NCI-H1092 treated with DMSO at 0.1 percent for 48 hours (cell line): ENCODE measurements around the gene RPL9.
"Not testable (repeated sequence)": the region's sequence is repeated elsewhere in the genome, so short reads cannot be mapped to it uniquely, and the experiment has no call there.

Source experiments
- DNase-seq: peaks from one replicate; lab custom pipeline; 2025; lab: John Stamatoyannopoulos, UW

The RPL9 gene

DNA sequence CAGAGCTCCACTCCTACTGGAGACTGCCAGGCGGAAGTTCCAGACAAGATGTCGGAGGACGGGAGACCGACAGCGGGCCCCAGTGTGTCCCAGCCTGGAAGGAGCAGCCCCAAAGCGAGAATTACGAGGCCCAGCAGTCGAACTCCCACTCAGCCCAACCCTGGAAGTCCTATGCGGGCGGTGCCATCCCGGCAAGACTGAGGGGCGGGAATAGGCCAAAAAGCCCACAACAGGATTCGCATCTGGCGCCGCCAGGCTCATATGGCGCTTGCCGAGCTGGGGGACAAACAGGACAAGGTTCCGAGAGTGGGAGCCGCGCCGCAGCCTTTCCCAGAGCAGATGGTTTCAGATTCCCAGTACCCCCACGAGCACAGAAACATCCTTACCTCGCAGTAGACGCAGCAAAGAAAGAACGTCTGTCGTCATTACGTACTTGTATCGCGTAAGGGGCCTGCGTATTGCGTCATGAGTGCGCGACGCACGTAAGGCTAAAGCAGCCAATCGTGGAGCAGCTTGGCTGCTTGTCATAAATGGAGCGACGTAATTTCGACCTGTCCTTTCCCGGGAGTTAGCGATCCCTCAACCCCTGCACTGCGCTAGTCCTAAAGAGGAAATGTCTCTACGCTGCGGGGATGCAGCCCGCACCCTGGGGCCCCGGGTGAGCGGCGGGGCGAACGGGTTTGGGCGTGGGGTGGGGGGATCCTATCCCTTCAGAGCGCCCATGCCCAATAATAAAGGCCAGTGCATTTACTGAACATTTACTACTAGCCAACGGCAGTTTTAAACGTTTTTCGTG is at the start of gene RPL9, which contains the start of gene LIAS:
Gene RPL9 (minus strand): TSS at position 418 of the 796 bp plus-strand sequence. CDS start 483 bp downstream, outside the sequence.
Gene LIAS (plus strand): TSS at position 552 of the 796 bp plus-strand sequence. CDS start 62 bp downstream, at position 614.
- peak; percentile 98 for DNase-seq

DNA sequence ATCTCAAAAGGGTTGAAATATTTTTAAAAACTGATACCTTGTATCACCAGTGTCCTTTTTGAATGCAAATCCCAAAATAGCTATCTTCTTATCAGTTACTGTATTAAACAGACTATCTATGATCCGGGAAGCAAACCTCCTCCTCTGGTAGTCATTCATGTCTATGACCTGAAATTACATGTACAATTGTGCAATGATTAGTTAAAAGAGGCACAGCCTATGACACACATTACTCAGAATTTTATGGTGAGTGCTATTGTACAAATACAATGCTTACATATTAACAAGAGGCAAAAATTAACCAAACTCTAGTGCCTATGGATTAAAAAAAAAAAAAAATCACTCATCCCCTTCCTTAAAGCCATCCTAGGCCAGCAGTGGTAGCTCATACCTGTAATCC is 46.9 kb upstream of the RPL9 start:
- DNase-seq = no peak

DNA sequence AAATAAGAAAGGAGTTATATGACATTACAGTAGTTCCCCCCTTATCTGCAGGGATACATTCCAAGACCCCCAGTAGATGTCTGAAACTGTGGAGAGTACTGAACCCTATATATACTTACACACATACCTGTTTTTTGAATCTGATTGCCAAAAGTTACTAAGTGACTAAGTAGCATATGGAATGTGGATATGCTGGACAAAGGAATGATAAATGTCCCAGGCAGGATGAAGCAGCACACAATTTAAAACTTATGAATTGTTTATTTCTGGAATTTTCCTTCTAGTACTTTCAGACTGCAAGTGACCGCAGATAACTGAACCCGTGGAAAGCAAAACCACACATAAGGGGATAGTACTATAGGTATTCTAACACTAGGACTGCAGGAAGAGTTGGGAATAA is 45.8 kb upstream of the RPL9 start:
- no peak for DNase-seq

DNA sequence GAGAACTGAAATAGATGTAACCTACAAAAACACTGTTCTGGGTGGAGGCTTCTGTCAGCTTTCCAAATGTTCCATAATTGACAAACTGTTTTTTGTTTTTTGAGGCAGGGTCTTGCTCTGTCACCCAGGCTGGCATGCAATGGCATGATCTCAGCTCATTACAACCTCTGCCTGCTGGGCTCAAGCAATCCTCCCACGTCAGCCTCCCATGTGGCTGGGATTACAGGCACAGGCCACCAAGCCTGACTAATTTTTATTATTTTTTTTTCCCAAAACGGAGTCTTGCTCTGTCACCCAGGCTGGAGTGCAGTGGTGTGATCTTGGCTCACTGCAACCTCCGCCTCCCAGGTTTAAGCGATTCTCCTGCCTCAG is 43.9 kb upstream of the RPL9 start:
- not testable (repeated sequence) for DNase-seq

DNA sequence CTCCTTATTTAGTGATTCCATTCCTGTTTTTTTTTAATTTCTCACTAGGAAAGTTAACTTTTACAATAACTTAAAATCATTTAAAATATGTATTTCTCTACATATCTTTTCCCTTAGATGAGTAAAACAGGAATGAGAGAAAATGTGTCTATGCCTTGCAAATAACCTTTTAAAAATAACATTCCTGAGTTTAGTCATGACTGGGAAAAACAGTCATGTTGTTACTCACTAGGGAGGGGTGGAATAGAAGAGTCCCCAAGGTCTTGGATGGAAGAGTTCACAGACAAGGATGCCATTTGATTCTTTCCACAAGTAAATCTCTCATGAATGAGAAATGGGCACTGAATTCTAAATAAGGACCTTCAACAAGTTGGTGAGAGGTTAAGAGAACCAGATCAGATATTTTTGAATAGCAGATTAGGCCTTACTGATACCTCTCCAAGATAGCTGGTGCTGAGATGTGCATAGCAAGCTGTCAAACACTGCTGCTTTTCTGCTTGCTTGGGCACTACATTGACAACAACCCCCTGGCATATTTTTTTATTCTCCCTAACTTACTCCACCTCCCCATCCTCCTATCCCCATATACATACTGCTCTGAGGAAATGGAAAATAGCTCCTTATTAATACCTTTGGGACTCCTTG is 43.4 kb upstream of the RPL9 start:
- no peak for DNase-seq

DNA sequence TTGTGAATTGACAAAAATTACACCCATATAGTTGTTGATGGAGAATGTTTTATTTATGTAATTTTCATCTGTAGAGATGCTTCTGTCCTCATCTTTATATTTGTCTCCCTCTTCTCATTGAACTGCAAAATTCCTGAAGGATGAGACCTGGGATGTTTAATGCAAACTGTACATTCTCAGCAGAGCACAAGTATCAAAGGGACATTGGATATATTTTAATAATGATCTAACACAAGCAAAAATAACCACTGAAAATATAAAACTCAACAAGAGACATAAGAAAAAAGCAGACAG is 40.0 kb upstream of the RPL9 start:
- no peak for DNase-seq

DNA sequence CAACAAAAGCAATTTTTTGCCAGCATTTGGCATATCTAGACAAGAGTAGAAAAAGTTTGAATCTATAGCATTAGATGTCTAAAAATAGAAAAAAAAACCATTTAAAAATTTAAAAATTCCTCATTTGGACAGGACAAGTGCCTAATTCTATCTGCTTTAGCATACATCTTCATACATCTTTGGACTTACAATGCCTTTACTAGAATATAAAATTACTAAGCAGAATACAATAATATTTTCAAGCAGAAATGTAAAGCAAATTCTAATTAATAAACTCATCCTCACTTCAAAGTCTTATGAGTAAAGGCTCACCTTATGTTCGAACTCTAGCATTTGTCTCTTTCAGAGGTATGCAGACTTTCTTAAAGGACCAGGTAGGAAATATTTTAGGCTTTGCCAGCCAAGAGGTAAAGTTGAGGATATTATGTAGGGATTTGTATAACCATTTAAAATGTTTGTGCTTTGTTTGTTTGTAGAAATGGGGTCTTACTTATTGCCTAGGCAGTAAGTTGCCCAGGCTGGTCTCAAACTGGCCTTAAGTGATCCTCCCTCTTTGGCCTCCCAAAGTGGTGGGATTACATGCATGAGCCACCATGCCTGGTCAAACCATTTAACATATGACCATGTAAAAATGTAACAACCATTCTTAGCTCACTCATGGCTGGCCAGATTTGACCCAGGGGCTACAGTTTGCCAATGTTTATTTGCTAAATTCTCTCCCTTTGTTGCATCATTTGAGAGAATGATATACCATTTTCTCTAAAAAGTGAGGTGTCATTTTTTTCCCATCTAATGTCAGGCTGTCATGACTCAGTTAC is 39.4 kb upstream of the RPL9 start:
- no peak for DNase-seq

DNA sequence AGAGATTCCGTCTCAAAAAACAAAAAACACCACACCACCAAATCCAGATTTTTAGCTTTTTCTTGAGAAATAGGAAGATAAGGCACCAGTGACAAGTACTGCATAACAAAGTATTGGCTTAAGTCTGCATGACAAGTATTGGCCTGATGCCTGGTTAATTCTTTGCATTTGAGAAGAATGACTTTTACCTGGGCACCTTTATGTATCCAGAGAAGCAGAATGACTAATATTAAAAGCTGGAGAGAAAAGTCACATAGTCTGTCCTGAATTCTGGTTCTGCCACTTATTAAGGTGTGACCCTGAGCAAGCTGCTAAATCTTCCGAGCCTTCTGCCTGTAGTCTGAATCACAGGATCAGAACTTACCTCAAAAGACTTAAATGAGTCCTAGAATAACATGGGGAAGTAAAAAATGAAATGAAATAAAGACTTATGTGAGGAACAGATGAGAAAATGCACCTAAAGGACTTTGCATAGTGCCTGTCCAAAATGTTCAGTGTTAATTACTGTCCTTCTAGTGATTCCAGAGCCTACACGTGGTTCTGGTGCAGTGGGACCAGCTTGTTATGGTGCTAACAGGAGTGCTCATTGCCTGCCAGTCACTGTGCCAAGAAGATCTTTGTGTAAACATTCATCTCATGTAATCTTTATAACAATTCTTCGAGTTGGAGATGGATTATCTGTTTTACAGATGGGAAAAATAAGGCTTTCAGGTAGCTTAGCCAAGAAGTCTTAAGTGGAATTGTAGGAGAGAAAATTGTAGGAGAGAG is 36.9 kb upstream of the RPL9 start:
- no peak for DNase-seq

DNA sequence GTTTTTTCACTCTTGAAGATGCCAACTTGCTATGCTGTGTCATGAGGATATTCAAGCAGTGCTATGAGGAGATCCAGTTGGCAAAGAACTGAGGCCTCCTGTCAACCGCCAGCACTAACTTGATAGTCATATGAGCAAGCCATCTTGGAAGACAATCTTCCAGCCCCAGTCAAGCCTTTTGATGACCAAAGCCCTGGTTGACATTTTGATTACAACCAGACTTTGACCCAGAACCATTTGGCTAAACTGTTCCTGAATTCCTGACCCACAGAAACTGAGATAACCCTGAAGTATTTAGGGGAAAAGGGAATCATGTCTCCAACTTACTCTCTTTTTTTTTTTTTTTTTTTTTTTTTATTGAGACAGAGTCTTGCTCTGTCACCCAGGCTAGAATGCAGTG is 35.6 kb upstream of the RPL9 start:
- no peak for DNase-seq

DNA sequence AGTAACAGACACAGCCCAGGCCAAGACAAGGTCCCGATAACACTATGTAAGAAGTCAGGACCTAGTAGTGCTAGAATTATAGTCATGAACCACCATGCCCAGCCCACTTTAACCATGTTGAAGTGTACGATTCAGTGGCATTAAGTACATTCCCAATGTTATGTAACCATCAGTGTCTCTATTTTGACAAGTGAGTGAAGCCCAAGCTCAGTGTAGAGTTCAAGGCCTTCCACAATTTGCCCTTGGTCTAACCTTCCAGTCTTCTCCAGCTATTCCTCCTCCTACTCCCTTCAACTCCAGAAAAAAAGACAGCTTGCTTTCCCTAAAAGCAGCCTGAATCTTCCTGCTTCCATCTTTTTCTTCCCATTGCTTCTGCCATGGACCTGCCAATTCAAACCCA is 31.6 kb upstream of the RPL9 start:
- no peak for DNase-seq

DNA sequence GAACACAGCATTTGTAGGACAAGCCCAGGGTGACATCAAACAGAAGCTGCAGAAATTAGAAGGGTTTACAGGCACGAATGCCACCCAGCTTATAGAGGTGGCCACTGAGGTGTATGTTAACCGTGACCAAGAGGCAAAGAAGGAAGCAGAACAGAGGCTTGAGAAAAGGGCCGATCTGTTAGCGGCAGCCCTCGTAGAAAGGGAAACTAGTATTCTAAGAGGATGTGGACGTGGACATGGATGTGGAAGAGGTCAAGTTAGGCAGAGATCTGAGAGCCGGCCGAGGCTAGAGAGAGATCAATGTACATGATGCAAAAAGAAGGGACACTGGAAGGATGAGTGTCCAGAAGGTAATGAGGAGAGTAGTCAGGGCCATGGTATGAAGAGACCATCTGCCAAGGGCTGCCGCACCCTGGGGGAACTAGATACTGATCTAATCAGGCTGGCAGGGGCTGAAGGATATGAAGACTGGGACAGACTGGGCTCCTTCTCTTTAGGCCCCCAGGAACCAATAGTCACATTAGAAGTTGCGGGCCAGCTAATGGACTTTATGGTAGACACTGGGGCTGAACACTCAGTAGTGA is 27.6 kb upstream of the RPL9 start:
- no peak for DNase-seq

DNA sequence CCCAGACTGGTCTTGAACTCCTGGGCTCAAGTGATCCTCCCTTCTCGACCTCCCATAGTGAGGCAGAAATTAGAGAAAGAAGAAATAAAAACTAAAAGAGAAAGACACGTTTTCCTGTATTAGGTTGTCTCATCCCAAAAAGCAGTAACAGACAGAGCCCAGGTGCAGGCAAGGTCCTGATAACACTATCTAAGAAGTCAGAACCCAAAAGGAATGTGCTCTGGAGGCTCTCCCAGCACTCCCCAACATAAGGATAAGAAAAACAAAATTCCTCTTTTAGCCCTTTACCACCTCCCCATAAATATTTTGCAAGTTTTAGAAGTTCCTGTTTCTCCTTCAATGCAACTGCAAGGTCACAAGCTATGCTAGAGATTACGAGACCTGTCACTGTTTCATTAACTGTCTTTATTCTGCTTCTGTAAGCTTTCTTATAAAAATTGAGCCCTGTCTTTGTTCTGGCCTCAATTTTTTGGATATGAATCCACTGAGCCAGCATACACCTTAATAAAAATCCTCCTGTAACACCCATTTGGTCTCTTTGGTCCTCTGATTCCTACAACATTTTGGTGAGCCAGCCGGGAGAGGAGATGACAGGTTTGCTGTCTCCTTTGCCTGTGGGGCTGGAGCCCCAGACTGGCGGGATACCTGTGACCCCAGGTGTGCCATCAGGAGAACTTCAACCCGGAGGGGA is 26.0 kb upstream of the RPL9 start:
- no peak for DNase-seq

DNA sequence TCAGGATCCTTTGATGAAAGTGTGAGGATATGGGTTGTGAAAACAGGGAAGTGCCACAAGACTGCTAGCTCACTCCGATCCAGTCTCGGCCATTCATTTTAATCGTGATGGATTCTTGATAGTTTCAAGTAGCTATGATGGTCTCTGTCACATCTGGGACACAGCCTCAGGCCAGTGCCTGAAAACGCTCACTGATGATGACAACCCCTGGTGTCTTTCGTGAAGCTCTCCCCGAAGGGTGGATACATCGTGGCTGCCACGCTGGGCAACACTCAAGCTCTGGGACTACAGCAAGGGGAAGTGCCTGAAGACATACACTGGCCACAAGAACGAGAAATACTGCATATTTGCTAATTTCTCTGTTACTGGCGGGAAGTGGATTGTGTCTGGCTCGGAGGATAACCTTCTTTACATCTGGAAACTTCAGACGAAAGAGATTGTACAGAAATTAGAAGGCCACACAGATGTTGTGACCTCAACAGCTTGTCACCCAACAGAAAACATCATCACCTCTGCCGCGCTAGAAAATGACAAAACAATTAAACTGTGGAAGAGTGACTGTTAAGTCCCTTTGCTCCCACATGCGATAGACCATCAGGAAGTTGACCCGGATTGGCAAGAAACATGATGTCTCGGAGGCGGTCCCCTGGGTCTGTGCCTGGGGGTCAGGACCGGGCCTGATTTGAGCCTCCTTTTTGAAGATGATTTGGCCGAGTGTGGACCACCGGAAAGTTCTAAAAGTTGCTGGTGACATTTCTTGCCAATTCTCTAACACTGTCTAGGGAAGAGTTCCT is 22.4 kb upstream of the RPL9 start:
- DNase-seq = no peak

DNA sequence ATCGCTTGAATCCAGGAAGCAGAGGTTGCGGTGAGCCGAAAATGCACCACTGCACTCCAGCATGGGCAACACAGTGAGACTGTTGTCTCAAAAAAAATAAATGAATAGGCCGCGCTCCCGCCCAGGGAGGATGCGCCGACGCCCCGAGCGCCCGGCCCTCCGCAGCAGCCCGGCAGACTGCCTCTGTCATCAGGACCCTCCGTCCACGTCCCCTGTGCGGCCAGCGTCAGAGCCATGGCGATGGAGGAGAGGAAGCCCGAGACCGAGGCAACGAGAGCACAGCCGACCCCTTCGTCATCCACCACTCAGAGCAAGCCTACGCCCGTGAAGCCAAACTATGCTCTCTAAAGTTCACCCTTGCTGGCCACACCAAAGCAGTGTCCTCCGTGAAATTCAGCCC is 21.5 kb upstream of the RPL9 start:
- no peak for DNase-seq

DNA sequence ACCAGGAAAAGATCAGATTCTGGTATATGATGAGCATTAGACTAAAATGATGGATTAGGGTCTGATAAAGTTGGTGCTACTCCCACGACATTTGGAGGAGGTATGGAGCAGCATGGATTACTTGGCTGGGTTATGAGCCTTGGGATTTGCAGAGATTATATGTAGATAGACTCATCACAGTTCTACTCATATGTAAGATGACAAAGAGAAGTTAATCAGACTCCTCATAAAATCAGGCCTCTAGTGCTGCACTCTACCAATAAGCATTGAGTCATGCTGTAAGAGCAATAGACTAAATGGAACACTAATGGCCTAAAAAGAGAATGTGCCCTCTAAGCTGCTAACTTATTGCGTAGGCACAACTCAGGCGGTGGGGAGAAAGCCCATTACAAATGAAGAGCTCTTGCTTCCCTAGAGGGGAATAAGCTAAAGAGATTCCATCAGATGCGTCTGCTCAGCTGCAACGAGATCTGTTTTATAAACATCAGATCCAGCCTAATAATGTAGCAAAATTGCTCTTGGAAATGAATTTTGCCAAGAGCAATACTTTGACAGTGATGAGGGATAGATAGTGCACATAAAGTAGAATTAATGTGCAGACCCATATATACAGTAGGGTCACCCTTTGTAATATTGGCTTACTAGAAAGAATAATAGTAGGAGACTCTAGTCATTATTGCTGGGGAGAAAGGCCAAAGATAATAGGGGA is 17.6 kb upstream of the RPL9 start:
- DNase-seq = no peak

DNA sequence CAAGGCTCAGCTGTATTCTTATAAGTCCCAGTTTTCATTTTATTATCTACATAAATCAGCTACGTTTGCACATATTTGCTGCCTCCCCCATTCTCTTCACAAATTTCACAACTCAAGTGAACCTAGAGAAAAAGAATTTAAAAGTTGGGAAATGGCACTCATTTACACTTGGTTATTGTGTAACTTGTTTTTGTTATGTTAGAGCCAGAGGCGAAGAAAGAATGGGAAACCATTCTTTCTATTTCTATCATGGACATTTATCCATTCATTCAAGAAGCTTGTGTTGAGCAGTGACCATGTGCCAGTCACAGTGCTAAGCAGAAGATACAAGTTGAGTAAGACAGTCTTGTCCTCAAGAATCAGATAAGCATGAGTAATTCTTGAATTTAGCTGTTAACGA is 13.7 kb upstream of the RPL9 start:
- no peak for DNase-seq

DNA sequence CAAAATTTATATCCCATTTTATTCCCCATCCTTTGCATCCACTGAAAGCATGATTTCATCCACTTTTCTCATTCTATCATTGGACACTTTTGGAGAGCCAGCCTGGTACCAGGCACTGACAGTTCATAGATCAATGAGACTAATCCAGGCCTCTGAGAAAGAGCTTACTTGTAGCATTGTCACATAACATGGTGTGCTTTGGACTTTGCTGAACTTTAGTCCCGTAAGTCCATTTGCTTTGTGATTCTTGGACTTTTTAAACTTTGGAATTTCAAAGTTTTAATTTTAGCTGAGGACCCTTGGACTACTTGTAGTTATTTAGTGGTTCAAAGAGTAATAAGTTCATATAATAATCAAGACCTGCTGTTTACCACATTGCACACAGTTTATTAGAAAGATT is 11.7 kb upstream of the RPL9 start:
- DNase-seq = no peak

DNA sequence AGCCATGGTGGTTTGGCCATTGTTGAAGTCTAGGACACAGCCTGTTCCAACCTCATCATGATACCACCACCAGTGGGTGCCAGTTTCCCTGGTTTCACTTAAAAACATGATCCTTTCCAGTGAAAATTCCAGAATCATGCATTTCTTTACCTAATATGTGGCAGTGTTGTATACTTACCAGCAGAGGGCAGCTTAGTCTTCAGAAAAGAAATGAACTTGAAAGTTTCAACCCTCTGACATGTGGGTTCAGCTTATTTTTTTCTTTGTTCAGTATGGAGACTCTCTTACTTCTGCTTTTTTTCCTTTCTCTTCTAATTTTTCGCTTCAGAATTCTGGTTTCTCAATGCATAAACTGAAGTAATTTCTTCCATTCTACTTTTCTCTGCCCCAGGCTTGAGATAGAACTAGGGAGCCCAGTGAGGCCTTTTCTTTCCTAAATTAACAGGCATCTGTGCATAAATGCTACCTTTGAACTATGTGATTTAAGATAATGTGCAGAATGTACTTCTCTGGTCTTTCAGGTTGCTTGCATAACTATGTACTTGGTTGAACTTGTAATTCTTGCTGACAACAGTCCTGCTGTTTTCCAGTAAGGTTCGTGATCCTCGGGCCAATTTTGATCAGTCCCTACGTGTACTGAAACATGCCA is 10.8 kb upstream of the RPL9 start:
- DNase-seq = peak; percentile 54

DNA sequence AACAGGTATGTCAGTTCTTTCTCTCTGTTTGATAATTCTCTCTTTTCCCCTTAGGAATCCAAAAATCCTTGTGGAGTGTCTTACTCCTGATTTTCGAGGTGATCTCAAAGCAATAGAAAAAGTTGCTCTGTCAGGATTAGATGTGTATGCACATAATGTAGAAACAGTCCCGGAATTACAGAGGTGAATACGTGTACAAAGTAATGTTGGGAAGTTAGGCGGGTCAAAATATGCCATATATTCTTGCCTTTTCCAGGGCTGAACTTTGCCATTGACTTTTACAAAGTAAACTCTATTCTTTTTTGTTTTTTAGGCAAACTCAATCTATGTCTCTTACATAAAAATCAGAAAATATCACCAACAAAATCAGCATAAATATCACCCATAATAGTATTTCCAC is 8.7 kb upstream of the RPL9 start:
- DNase-seq = no peak
